HCT116 (cell line): Measurements from ENCODE around the gene KLK13. TPM values are rescaled to one million over a fixed set of nuclear protein-coding genes. Genes with fewer than 3 reads are reported as not detected.

Experiments used
- ATAC-seq: fragments of 200-7000 bp; cut with Tn5 transposase; 2 replicates; pipeline ENCODE4 v1.9.1; 2020; ENCODE audit warnings: mild to moderate bottlenecking, moderate library complexity
- BruUV-seq: library from RNA; stranded (reverse); fragments of 400-500 nt; replicated peaks from 2 replicates; lab custom pipeline; 2021; lab: Mats Ljungman, UMichigan
- CTCF ChIA-PET: fragments of 300-600 bp; sonication (Branson Sonifier 250); formaldehyde crosslinking; loops from one replicate; lab custom pipeline; 2021; ENCODE audit warnings: antibody characterized with exemption; lab: Charles Lee
- POLR2A ChIA-PET: fragments of 300-600, 350-600 bp; sonication (Branson Sonifier 250); formaldehyde crosslinking; loops from one replicate; lab custom pipeline; 2021; ENCODE audit warnings: antibody characterized with exemption; lab: Charles Lee
- RAD21 ChIA-PET, 2 experiments: fragments of 300-600 bp; sonication (Branson Sonifier 250); formaldehyde crosslinking; loops; one replicate each; lab custom pipeline; 2023; ENCODE audit warnings: low total read pairs in 2 of 2; ENCODE audit not compliant: uncharacterized antibody in 2 of 2, unreplicated experiment in 2 of 2, low non-redundant PET in 1 of 2; lab: Charles Lee
- DNase-seq: peaks from one replicate; pipeline ENCODE4 v3.0.0-alpha.2; 2010; ENCODE audit warnings: low read depth, low spot score
- H2AFZ ChIP-seq: fragments of 200-600 bp; shearing (Covaris generic), sonication (generic); 2 replicates; pipeline ENCODE4 v1.6.1; 2017; ENCODE audit warnings: low read depth, mixed run types, mixed read lengths, antibody characterized with exemption, low read length; ENCODE audit not compliant: poor library complexity, severe bottlenecking
- H3K27ac ChIP-seq: 2 replicates; pipeline ENCODE4 v1.5.1; 2012; ENCODE audit warnings: low read depth, low read length
- H3K27me3 ChIP-seq: fragments of 200-600 bp; sonication (generic); 2 replicates; pipeline ENCODE4 v1.6.1; 2016; ENCODE audit warnings: mixed run types, low read length, mixed read lengths; ENCODE audit not compliant: insufficient read depth
- H3K36me3 ChIP-seq, 2 experiments: fragments of 200-500 bp in 1 of 2; fragments of 200-600 bp in 1 of 2; sonication (Bioruptor generic) in 1 of 2; sonication (generic) in 1 of 2; 2 replicates each; pipeline versions ENCODE4 v1.5.1 to v1.6.1; 2014 to 2016; ENCODE audit warnings: low read length in 2 of 2, inconsistent platforms in 1 of 2, mixed read lengths in 1 of 2, mixed run types in 1 of 2; ENCODE audit not compliant: insufficient read depth in 2 of 2, control insufficient read depth in 1 of 2
- H3K4me1 ChIP-seq, 2 experiments: fragments of 200-600 bp in 1 of 2; sonication (generic) in 1 of 2; 2 replicates each; pipeline versions ENCODE4 v1.5.1 to v1.6.1; 2012 to 2017; ENCODE audit warnings: low read length in 2 of 2, inconsistent platforms in 1 of 2, mild to moderate bottlenecking in 1 of 2, mixed read lengths in 1 of 2, mixed run types in 1 of 2, moderate library complexity in 1 of 2; ENCODE audit not compliant: insufficient read depth in 2 of 2, control insufficient read depth in 1 of 2
- H3K4me2 ChIP-seq: fragments of 200-600 bp; sonication (generic); 2 replicates; pipeline ENCODE4 v1.6.1; 2017; ENCODE audit warnings: mixed run types, low read length, mixed read lengths
- H3K4me3 ChIP-seq, 2 experiments: fragments of 200-600 bp in 1 of 2; sonication (generic) in 1 of 2; replicated peaks in 1 of 2; 2 replicates each; pipeline ENCODE4 v1.5.1; 2011 to 2016; ENCODE audit warnings: low read length in 2 of 2, control low read depth in 1 of 2, low read depth in 1 of 2, mild to moderate bottlenecking in 1 of 2, mixed read lengths in 1 of 2, mixed run types in 1 of 2
- H3K79me2 ChIP-seq: fragments of 200-600 bp; sonication (generic); 2 replicates; pipeline ENCODE4 v1.6.1; 2017; ENCODE audit warnings: mild to moderate bottlenecking, mixed run types, low read length, moderate library complexity, mixed read lengths; ENCODE audit not compliant: insufficient read depth
- H3K9ac ChIP-seq: fragments of 200-600 bp; sonication (generic); 2 replicates; pipeline ENCODE4 v1.6.1; 2016; ENCODE audit warnings: low read length, mixed read lengths
- H3K9me2 ChIP-seq: fragments of 200-600 bp; sonication (generic), shearing (Covaris generic); 2 replicates; pipeline ENCODE4 v1.6.1; 2017; ENCODE audit warnings: mixed run types, mild to moderate bottlenecking, moderate library complexity; ENCODE audit not compliant: insufficient read depth
- H3K9me3 ChIP-seq, 2 experiments: fragments of 200-500 bp in 1 of 2; fragments of 200-600 bp in 1 of 2; sonication (Bioruptor generic) in 1 of 2; sonication (generic) in 1 of 2; 2 replicates each; pipeline ENCODE4 v1.6.1; 2014 to 2017; ENCODE audit warnings: low read length in 2 of 2, mixed read lengths in 2 of 2, inconsistent platforms in 1 of 2, low read depth in 1 of 2, mild to moderate bottlenecking in 1 of 2, mixed run types in 1 of 2, moderate library complexity in 1 of 2; ENCODE audit not compliant: control insufficient read depth in 1 of 2, insufficient read depth in 1 of 2
- H4K20me1 ChIP-seq: fragments of 200-600 bp; sonication (generic), shearing (Covaris generic); 2 replicates; pipeline ENCODE4 v1.6.1; 2017; ENCODE audit warnings: mixed run types, mild to moderate bottlenecking, moderate library complexity; ENCODE audit not compliant: insufficient read depth
- ATF3 ChIP-seq: IDR thresholded peaks from 2 replicates; pipeline ENCODE4 v1.6.1; 2012
- CBX3 ChIP-seq: IDR thresholded peaks from 2 replicates; pipeline ENCODE4 v1.6.1; 2012; ENCODE audit warnings: low read depth
- CTCF ChIP-seq, 3 experiments: fragments of 200-600 bp in 1 of 3; sonication (generic) in 1 of 3; IDR thresholded peaks in 2 of 3; conservative IDR thresholded peaks in 1 of 3; 2 replicates each; pipeline ENCODE4 v1.5.1; 2012 to 2017; ENCODE audit warnings: low read depth in 2 of 3, low read length in 2 of 3, antibody characterized with exemption in 1 of 3, borderline replicate concordance in 1 of 3, control low read depth in 1 of 3, mild to moderate bottlenecking in 1 of 3, mixed read lengths in 1 of 3, mixed run types in 1 of 3, moderate library complexity in 1 of 3; ENCODE audit not compliant: insufficient read depth in 1 of 3
- EGR1 ChIP-seq: IDR thresholded peaks from 2 replicates; pipeline ENCODE4 v1.6.1; 2012; ENCODE audit warnings: low read depth
- EZH2 ChIP-seq: fragments of 200-600 bp; sonication (generic); IDR thresholded peaks from 2 replicates; pipeline ENCODE4 v1.6.1; 2017; ENCODE audit warnings: antibody characterized with exemption, mixed run types
- EZH2phosphoT487 ChIP-seq: fragments of 200-600 bp; IDR thresholded peaks from 2 replicates; pipeline ENCODE4 v1.6.1; 2018; ENCODE audit warnings: antibody characterized with exemption, borderline replicate concordance
- FOSL1 ChIP-seq: IDR thresholded peaks from 2 replicates; pipeline ENCODE4 v1.6.1; 2012; ENCODE audit warnings: low read depth
- JUND ChIP-seq: IDR thresholded peaks from 2 replicates; pipeline ENCODE4 v1.6.1; 2012
- POLR2A ChIP-seq: IDR thresholded peaks from 2 replicates; pipeline ENCODE4 v1.7.0; 2011; ENCODE audit warnings: borderline replicate concordance; ENCODE audit not compliant: insufficient read depth, insufficient read length; ENCODE audit errors: extremely low read depth
- POLR2AphosphoS5 ChIP-seq: IDR thresholded peaks from 2 replicates; pipeline ENCODE4 v1.6.1; 2011; ENCODE audit warnings: mild to moderate bottlenecking, low read depth, low read length, moderate library complexity
- REST ChIP-seq: IDR thresholded peaks from 2 replicates; pipeline ENCODE4 v1.6.1; 2012; ENCODE audit warnings: low read depth
- SIN3A ChIP-seq: IDR thresholded peaks from 2 replicates; pipeline ENCODE4 v1.6.1; 2012; ENCODE audit warnings: low read depth
- SP1 ChIP-seq: IDR thresholded peaks from 2 replicates; pipeline ENCODE4 v1.6.1; 2012; ENCODE audit warnings: low read depth
- SRF ChIP-seq: IDR thresholded peaks from 2 replicates; pipeline ENCODE4 v1.6.1; 2012; ENCODE audit warnings: low read depth
- TCF7L2 ChIP-seq: IDR thresholded peaks from 2 replicates; pipeline ENCODE4 v1.7.0; 2011; ENCODE audit warnings: borderline replicate concordance, inconsistent platforms; ENCODE audit not compliant: insufficient read depth, insufficient read length; ENCODE audit errors: extremely low read depth
- YY1 ChIP-seq: IDR thresholded peaks from 2 replicates; pipeline ENCODE4 v1.6.1; 2011; ENCODE audit warnings: low read length, low read depth, moderate library complexity, mild to moderate bottlenecking; ENCODE audit not compliant: insufficient replicate concordance; ENCODE audit errors: extremely low read depth
- ZFX ChIP-seq: fragments of 450-650 bp; IDR thresholded peaks from 2 replicates; pipeline ENCODE4 v1.6.1; 2017
- intact Hi-C: fragments of 100-400 bp; cut with micrococcal nuclease; formaldehyde crosslinking; loops from 2 replicates; pipeline ENCODE4 v1.10.0; 2022
- total RNA-seq: library from RNA; stranded (reverse); gene quantifications from one replicate; pipeline ENCODE4 v1.2.1, GENCODE V29; 2021; ENCODE audit not compliant: unreplicated experiment
- TF ChIP-seq, protein P1 (sequence below): IDR thresholded peaks from 2 replicates; pipeline ENCODE4 v1.6.1; 2012
- TF ChIP-seq, protein P2 (sequence below): IDR thresholded peaks from 2 replicates; pipeline ENCODE4 v1.6.1; 2011; ENCODE audit warnings: mild to moderate bottlenecking, low read length, moderate library complexity; ENCODE audit not compliant: insufficient replicate concordance; ENCODE audit errors: extremely low read depth

KLK13 gene
- total RNA-seq, 1 experiment from 2014 or later, result 3.2 TPM

DNA sequence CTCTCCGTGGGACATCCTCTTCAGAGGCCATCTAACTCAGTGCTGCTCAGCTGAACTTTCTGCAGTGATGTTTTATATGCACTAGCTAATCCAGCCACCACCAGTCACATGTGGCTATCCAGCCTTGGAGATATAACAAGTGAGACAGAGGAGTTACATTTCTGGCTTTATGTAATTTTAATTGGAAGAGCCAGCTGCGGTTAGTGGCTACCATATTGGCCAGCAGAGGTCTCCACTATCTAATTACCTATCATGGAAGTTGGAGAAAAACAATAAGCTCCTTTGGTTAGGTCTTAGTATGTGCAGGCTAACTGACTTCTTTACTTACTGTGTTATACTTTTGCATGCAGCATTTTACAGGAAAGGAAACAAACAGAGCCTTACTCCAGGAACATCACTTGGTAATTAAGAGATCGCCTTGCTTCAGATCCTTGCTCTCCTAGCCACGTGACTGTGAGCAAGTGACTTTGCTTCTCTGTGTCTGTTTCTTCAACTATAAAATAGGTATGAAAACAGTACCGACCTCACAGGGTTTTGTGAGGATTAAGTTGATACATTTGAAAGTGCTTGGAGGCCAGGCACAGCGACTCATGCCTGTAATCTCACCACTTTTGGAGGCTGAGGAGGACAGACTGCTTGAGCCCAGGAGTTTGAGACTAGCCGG is 43.8 kb downstream of the KLK13 start:
- BruUV-seq, result no TSS peak
- intact Hi-C loops, result loop anchor here (1.0 kb wide), 1 partner anchor 73 kb away; no protein-coding TSS in a partner anchor
- H2AFZ ChIP-seq, result no peak overlapping the region
- no peak for TF ChIP-seq TCF7L2
- TF ChIP-seq EZH2phosphoT487, result no peak
- no peak for TF ChIP-seq YY1
- TF ChIP-seq SIN3A, result no peak
- TF ChIP-seq SP1, result peak; percentile 12; the same call in 1 of the 2 replicates
- TF ChIP-seq CBX3, result peak; percentile 16; the same call in 1 of the 2 replicates
- no peak for TF ChIP-seq EGR1
- peak; percentile 72 to 87 (median 83) for TF ChIP-seq CTCF (IDR thresholded peaks at IDR 0.05 in 2 of 3, conservative IDR thresholded peaks at IDR 0.05 in 1 of 3; ENCODE audit: borderline replicate concordance in 1 of 3, insufficient read depth in 1 of 3, low read depth in 2 of 3, low read length in 2 of 3)
- TF ChIP-seq ZFX, result no peak
- TF ChIP-seq ATF3, result no peak
- TF ChIP-seq EZH2, result no peak
- no peak for TF ChIP-seq POLR2AphosphoS5
- TF ChIP-seq FOSL1, result no peak
- TF ChIP-seq, protein P1, sequence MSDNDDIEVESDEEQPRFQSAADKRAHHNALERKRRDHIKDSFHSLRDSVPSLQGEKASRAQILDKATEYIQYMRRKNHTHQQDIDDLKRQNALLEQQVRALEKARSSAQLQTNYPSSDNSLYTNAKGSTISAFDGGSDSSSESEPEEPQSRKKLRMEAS, result no peak
- no peak for TF ChIP-seq REST
- TF ChIP-seq, protein P2, sequence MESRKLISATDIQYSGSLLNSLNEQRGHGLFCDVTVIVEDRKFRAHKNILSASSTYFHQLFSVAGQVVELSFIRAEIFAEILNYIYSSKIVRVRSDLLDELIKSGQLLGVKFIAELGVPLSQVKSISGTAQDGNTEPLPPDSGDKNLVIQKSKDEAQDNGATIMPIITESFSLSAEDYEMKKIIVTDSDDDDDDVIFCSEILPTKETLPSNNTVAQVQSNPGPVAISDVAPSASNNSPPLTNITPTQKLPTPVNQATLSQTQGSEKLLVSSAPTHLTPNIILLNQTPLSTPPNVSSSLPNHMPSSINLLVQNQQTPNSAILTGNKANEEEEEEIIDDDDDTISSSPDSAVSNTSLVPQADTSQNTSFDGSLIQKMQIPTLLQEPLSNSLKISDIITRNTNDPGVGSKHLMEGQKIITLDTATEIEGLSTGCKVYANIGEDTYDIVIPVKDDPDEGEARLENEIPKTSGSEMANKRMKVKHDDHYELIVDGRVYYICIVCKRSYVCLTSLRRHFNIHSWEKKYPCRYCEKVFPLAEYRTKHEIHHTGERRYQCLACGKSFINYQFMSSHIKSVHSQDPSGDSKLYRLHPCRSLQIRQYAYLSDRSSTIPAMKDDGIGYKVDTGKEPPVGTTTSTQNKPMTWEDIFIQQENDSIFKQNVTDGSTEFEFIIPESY, result no peak
- no peak for TF ChIP-seq POLR2A
- TF ChIP-seq JUND, result no peak
- TF ChIP-seq SRF, result no peak

More for the DNA sequence above, 43.8 kb downstream of the KLK13 start:
- Histone ChIP-seq H3K79me2 (no peaks in the 10 kb centered on the region), H3K9ac (no peak overlapping the region), H3K9me2 (no peaks in the 10 kb centered on the region), H3K4me3 (no peak overlapping the region), H3K4me1 (peaks cover 18 to 54% of the 10 kb centered on the region in 2 experiments), H3K27me3 (no peaks in the 10 kb centered on the region), H4K20me1 (no peaks in the 10 kb centered on the region), H3K36me3 (no peaks in the 10 kb centered on the region), H3K4me2 (0 out of 2 replicates have a peak overlapping the region, but pooled peaks have one; percentile 80), H3K9me3 (no peaks in the 10 kb centered on the region), H3K27ac (no peak overlapping the region)
- no peak for DNase-seq
- ChIA-PET RAD21 (interaction anchor here (0.7 to 1.6 kb wide), 4 partner anchors 75 to 317 kb away, joined by 3 to 10 read pairs (median 4); no protein-coding TSS in a partner anchor), POLR2A (interaction anchor here (0.9 to 5.4 kb wide), 5 partner anchors 19 to 99 kb away, joined by 3 to 49 read pairs (median 6); partner anchors contain the start of gene KLK8), CTCF (interaction anchor here (0.7 to 7.3 kb wide), 13 partner anchors 8 to 225 kb away, joined by 3 to 140 read pairs (median 5); partner anchors contain the start of genes KLK13 and KLK8)
- 0 out of 2 replicates have a peak, but pooled peaks have one; percentile 1 for ATAC-seq
